GM18505 (cell line): ENCODE data around the gene SRRM2.

Source experiments
- ATAC-seq: cut with Tn5 transposase; IDR thresholded peaks from one replicate; pipeline ENCODE4 v1.9.1; 2021; ENCODE audit not compliant: unreplicated experiment
- POLR2A ChIP-seq: IDR thresholded peaks from 4 replicates; pipeline ENCODE4 v1.6.1; 2011; ENCODE audit warnings: borderline replicate concordance; ENCODE audit not compliant: insufficient read depth, insufficient read length; ENCODE audit errors: extremely low read depth

SRRM2 gene

GRCh38 chr16:2710711-2711231 is 41.7 kb upstream of the SRRM2 start:
- ATAC-seq, result no peak
- no peak for TF ChIP-seq POLR2A

- no peak for TF ChIP-seq POLR2A
- ATAC-seq, result no peak
Measured at GRCh38 chr16:2711370-2712062, 40.9 kb upstream of the SRRM2 start.

GRCh38 chr16:2712063-2712441 is 40.4 kb upstream of the SRRM2 start:
- ATAC-seq, result no peak
- TF ChIP-seq POLR2A, result no peak

DNA sequence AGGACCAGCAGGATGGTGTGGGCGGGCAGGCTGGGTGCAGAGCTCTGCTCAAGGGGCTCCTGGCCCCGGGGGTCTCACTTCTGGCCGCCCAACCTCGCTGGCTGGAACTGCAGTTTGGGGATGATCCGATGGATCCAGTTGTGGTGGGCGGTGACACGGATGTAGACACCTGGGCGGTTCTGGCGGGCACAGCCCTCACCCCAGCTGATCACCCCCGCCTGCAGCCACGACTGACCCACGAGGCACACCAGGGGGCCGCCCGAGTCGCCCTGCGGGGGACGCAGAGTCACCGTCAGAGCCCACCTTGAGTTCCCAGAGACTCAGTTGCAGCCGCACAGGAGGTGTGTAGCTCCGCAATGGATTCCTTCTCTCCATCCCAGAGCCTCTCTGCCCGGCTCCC is 39.9 kb upstream of the SRRM2 start:
- ATAC-seq, result no peak
- no peak for TF ChIP-seq POLR2A

- no peak for TF ChIP-seq POLR2A
- no peak for ATAC-seq
Measured at GRCh38 chr16:2713523-2713922, 38.9 kb upstream of the SRRM2 start.

DNA sequence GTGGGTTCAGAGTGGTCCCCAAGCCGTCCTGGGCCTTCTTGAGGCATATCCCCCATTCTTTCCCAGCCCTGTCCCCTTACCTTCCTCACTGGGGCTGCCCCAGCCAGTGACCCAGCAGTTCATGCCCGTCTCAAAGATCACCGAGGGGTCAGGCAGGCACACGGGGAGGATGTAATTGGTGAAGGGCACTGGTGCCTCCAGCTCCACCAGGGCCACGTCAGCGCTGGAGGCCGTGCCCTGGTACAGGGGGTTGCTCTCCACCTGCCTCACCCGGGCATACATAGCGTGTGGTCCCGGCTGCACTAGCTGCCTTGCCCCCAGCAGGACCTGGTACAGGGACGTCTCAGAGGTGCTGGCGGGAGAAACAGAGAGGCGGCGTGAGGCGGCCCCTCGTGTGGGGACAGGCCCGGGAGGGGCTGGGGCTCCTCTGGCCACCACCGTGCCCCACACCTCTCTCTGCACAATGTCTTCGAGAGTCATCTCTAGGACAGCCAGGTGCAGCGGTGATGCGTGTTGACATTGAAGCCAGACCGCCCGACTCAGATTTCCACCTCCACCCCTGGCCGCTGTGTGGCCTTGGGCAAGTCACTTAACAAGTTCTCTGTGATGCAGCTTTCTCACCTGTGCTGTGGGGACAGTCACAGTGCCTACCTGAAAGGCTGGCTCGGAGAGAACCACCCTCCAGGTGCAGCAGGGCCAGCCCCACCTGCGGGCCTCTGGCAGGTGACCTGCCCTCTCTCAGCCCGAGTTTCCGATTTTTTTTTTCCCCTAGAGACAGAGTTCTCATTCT is 38.3 kb upstream of the SRRM2 start:
- ATAC-seq, result no peak
- no peak for TF ChIP-seq POLR2A

DNA sequence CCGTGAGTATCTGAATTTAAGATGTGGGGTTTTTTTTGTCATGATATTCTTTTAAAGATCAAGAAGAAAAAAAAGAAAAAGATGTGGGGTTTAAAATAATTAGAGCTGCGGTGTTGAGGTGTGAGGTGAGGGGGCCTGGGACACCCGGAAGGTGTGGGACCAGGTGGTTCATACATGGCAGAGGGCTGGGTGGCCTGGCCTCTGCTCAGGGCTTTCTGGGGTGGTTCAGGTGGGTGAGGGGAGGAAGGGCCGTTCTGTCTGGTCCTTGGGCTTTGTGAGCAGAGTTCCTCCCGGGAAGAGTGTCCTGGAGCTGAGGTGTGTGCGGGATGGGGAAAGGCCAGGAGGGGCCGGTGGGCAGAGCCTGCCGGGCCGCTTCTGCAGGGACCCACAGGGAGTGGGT is 37.4 kb upstream of the SRRM2 start:
- no peak for ATAC-seq
- TF ChIP-seq POLR2A, result no peak

GRCh38 chr16:2715519-2715918 is 36.9 kb upstream of the SRRM2 start:
- no peak for TF ChIP-seq POLR2A
- ATAC-seq, result no peak

GRCh38 chr16:2715966-2716885 is 36.2 kb upstream of the SRRM2 start:
- TF ChIP-seq POLR2A, result no peak
- ATAC-seq, result no peak

GRCh38 chr16:2716948-2717347 is 35.5 kb upstream of the SRRM2 start:
- no peak for TF ChIP-seq POLR2A
- no peak for ATAC-seq

GRCh38 chr16:2717383-2718263 is 34.8 kb upstream of the SRRM2 start:
- no peak for TF ChIP-seq POLR2A

GRCh38 chr16:2719328-2720063 is 32.9 kb upstream of the SRRM2 start:
- ATAC-seq, result no peak
- no peak for TF ChIP-seq POLR2A

More at GRCh38 chr16:2717383-2718263, 34.8 kb upstream of the SRRM2 start:
- ATAC-seq, result no peak
